GM18907 (cell line): ENCODE results near the gene KRT73.

Experiments used
- ATAC-seq: cut with Tn5 transposase; IDR thresholded peaks from one replicate; pipeline ENCODE4 v1.9.1; 2021; ENCODE audit warnings: mild to moderate bottlenecking, moderate library complexity; ENCODE audit not compliant: unreplicated experiment

The KRT73 gene

DNA sequence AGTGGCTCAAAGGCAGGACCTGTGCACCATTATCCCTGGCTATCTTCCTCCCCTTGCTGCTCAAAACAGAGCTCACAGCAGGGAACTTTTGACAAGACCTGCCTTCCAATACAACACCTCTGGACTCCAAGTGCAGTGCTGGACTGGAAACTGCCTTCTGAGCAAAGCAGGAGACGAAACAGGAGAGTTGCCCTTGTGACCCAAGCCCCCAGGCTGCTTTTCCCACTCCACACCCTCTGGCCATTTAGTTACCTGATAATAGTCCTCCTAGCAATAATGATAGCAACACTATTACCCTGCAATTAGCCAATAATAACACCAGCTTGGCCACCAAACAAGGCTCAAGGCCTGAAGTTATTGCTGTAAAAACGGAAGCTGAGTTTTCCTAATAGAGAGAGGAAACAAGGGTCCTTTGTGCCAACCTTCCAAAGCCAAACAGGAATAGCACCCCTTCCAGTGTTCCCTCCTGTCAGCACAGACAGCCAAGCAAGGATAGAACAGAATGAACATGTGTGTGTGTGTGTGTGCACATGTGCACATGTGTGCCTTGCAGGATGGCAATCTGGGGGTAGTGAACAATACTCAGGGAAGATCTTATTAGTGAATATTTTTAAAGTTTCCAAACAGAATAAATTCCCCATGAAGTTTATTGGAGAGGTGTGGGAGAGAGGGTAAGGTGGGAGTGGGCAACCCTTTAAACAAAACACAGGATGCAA, 9.2 kb upstream of the KRT73 start:
- no peak for ATAC-seq

GRCh38 chr12:52622349-52622748, 4.0 kb upstream of the KRT73 start:
- no peak for ATAC-seq

- ATAC-seq = no peak
These were observed 507 bp upstream of the KRT73 start for GRCh38 chr12:52618866-52619265.

GRCh38 chr12:52617403-52617785, 965 bp downstream of the KRT73 start:
- ATAC-seq = no peak

DNA sequence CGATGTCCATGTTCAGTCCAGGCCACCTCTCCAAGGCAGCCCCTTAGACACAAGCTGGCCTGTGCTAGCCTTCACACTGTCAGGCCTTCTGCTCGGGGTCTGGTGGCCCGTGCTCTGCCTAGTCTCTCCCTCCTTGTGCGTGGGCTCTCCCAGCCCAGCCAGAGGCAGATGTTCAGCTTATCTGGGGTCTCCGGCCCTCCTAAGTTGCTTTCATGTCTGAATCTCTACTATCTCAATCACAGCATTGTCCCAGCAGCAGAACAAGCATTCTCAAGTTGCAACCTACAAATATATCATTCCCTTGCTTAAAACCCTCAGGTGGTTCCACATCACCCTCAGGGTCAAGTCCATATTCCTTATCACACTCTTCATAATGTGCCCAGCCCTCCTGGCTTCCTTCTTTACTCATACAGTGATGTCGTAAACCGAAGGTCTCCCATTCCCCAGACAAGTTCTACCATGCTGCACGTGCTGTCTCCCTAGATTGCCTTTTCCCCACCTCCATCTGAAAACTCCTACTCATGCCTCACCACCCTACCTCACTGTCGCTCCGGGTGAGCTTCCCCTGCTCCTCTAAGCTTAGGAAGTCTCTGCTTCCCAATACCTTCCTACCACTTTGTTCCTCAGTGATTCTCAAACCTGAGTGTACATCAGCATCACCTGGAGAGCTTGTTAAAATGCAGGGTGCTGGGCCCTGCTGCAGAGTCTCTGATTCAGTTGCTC, 1.5 kb downstream of the KRT73 start:
- ATAC-seq = no peak

- ATAC-seq = no peak
These were observed 2.4 kb downstream of the KRT73 start for GRCh38 chr12:52615912-52616311.

DNA sequence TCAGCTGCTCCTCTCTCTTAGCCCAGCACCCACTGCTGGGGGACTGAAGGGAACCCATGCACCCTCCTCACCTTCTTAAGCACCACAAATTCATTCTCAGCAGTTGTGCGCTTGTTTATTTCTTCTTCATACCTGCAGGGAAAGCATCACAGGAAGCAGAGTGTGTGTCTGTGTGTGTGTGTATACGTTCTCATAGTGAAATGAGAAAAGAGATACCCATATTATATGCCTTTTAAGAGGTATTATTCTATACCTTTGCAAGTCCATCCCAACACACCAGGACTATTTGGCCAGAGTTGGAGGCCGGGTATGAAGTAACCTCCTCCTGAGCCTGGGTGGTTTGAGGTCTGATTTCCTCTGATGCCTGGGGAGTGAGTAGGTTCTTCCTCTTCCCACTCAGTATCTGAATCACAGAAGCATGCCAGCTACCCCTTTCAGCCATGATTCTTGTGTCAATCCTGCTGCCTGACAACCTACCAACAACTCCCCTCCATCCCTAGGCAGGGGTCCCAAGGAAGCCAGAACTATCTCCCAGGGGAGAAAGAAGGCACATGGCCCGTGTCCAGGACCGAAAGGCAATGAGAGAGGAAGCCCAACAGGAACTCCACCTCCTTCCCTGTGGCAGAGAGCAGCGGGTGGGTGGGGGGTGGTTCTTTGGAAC, 3.0 kb downstream of the KRT73 start:
- no peak for ATAC-seq

GRCh38 chr12:52614381-52615207, 3.8 kb downstream of the KRT73 start:
- no peak for ATAC-seq

- no peak for ATAC-seq
These were observed 4.9 kb downstream of the KRT73 start for GRCh38 chr12:52613384-52614030.

DNA sequence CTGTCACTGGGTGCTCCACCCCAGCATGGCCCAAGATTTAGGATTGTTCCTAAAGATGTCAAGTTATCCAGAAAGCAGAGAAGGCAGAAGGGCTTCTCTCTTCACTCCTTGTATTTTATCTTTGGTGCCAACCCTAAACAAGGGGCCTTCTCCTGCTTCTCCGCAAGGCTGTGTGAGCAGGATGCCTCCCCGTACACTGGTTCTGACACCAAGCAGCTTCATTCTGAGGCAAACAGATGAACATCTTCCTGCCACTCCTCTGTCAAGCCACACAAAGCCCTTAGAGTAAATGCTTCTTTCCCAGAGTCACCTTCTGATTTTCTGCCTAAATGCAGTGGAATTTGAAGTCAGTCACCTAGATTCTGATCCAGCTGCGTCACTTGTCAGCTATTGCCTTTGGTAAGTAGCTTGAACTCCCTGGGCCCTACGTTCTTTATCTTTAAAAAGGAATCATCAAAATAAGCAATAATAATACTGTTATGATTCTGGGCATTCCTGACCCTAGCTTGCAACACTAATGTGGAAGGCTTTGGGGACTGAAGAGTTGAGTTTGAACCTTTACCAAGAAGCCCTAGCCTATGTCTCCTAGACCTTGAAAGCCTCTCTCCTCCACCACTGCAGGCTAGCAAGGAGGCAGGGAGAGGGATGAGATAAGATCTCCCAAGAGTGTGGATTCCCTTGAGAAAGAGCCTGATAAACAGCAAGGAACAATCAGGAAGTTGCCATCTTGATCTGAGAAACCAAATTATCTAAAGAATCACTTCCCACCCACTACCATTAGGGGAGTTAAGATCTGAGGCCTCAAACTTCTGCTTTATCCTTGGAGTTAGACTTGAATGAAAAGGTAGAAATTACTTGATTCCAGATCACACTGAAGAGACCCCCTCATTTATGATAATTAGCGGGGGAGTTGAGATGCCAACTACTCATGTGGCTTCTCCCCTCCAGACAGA, 5.7 kb downstream of the KRT73 start:
- ATAC-seq = no peak

- no peak for ATAC-seq
These were observed 7.3 kb downstream of the KRT73 start for GRCh38 chr12:52611080-52611468.

DNA sequence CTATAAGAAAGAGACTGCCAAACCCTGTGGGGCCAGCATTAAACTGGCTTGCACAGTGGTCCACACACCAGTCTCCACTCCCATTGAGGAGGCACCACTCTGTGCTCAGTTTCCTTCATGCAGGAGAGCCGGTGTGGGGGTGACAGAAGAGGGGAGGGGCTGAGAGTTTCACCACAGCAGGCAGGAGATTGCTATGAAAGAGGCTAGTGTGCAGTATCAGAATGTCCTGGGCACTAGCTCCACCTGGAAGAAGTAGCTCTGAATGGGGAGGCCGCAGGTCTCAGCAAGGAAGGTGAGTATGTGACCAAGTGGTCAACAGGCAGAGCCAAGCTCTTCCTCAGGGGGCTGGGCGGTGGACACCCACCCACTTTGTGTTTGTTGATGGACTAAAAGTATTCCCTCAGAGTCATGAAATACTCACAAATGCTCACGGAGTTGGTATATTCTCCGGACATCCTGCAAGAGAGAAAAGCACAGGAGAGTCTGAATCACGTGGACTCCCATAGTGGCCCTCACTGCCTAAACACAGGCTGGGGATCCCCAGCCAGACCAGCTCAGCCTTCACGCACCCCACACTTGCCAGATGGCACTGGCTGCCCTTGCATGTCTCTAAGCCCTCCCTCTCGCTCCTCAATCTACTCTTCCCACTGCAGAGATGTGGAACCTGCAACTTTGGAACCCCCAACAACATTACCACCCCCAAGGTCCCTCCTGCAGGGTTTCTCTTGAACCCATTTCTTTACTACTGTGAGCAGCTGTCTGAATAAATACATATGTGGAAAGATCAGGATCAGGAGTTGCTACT, 9.3 kb downstream of the KRT73 start:
- ATAC-seq = no peak

- no peak for ATAC-seq
These were observed 10.2 kb downstream of the KRT73 start for GRCh38 chr12:52608161-52608560.

- no peak for ATAC-seq
These were observed 11.0 kb downstream of the KRT73 start for GRCh38 chr12:52607314-52607713.

- no peak for ATAC-seq
These were observed 11.7 kb downstream of the KRT73 start for GRCh38 chr12:52606581-52607218.

GRCh38 chr12:52606096-52606495, 12.3 kb downstream of the KRT73 start:
- no peak for ATAC-seq

DNA sequence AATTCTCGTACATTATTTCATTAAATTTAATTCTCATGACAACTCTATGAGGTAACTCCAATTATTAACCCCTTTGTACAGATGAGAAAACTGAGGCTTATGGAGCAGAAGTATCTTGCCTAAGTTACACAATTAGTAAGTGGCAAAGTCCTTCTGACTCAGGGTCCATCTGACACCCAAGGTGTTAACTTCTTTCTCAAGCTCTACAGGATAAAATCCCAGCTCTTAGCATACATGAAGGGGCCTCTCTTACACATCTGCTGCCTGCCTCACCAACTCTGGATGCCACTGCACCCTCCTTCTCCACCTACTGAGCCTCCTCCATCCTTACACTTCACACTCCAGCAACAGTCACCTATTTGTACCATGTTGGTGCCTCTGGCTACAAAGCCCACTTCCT, 12.8 kb downstream of the KRT73 start:
- ATAC-seq = no peak

- ATAC-seq = no peak
These were observed 13.5 kb downstream of the KRT73 start for GRCh38 chr12:52604859-52605258.
